ENCODE measurements around the gene LHX1.
A peak's percentile ranks its signal among the peaks of the same experiment; 100 is the strongest.

Gene LHX1

DNA sequence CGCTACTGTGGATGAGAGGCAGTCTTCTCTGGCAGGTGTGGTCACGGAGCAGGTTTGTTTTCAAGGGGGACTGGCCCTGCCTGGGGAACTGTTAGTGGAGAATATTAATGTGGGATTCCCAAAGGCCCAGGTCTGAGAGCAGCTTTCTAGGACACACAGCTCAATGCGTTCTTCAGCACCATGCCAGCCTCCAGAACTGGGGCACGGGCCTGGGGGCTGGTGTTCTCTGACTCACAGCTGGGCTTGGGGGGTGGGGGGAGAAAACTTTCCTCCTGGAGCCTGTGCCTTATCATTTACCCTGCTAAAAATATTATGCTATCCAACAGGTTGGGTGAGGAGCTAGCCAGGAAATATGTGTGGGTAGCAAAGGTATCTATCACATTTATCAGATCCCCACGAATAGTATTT, 13.5 kb upstream of the LHX1 start:
- DNase-seq, result no peak

DNA sequence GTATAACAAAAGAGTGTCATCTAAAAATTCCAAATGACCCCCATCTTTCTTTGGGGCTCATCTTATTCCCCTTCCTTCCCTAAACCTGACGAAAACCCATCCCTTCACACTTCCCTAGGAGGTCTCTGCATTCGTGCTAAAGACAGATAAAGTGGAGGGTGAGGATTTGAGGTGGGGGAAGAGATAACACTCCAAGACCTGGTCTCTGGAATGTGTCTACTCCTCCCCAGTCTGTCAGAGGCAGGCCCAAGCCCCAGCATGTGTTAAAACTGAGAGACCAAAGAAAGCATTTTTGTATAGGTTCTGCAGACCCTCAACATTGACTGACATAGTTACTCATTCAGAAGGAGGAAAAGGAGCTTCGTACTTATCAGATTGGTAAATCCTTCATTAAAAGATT, 11.0 kb upstream of the LHX1 start:
- no peak for DNase-seq

DNA sequence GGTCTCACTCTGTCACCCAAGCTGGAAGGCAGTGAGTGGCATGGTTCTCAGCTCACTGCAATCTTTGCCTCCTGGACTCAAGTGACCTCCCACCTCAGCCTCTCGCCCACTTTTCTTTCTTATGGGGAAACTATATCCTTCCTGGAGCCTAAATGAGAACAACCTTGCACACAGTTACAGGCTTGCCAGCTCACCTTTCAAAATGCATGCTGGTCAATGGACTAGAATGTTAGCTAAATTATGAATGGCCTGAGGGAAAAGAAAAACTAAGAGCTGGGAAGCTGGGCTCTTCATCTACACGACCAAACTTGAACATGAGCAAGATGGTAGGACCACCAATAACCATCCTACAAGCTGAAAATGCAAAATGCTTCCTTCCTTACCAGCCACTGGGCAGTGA, 10.6 kb upstream of the LHX1 start:
- no peak for DNase-seq

DNA sequence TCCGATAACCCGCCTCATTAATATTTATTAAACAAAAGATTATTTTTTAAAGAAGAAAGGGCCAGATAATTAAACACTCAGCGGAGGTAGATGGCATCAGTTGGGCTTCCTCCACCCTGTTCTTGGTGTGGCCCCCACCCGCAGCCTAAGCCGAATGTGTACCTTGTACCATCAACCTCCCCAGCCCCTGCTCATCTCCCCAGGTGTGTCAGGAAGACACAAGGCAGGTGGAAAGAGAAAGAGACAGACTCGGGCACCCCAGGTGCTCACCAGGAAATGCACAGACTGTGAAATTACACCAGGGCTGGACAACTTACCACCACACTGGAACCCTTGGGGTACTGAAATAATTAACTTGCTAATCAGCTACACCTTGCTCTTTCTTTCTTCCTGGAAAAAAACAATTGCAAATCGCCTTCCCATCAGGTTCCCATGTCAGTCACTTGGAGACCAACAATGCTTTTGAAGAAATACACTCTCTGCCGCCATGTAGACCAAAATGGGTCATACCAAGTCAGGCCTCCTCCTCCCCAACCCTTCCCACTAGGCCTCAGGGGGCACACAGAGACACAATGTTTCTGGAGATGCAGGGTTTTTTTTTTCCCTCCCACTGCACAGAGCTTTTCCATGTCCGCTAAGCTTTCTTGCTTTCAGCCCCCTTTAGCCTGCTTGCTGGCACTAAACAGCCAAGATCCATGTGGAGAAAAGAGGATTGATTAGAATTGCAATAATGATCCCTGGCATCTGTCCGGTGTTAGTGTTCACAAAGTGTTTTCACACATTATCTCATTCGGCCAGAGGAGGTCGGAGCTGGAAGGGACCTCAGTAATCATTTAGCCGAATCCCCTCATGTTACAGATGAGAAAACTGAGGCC, 8.6 kb upstream of the LHX1 start:
- DNase-seq, result no peak

DNA sequence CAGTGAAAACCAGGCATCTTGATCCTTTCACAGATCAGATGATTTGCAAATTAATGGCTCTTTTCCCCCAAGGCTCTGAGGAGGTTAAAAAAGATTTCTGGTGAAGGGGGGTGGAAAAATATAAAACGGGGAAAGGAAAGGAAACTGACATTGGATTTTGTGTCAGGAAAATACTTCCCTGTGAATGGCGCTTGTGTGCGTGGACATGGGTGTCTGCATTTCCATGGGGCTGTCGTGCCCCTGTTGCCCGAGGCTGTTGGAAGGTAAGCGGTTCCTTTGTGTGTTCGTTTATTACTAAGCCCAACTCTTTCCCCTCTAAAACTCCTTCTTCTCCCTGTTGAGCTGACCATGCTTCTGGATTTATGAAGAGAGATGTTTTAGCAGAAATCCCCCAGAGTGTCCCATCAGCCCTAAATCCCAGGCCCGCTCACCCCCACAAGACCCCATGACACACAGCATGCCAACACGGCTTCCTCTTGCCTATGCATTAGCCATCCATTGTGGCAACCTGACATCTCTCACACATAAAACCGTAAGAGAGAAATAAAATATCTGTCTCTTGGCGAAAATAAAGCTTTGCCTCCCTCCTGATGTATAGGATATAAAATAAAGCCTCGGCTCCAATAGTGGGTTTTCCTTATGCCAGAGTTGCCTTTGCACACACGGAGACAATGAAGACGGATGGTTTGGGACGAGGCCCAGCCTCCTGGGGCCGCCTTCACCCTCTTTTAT, 7.3 kb upstream of the LHX1 start:
- DNase-seq, result no peak

DNA sequence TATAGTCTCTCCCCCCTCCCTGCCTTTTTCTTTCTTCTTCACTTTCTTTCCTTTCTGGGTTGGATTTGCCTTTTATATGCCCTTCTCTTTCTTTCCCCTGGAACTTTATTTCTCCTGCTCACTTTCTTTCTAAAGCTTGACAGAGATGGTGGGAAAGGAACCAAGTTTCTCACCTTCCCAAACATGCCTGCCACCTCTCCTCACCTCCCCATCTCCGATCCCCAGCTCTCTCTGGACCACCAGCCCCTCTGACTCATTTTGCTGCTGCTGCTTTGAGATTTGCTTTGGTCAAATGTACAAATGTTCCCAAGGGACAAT, 6.7 kb upstream of the LHX1 start:
- no peak for DNase-seq

DNA sequence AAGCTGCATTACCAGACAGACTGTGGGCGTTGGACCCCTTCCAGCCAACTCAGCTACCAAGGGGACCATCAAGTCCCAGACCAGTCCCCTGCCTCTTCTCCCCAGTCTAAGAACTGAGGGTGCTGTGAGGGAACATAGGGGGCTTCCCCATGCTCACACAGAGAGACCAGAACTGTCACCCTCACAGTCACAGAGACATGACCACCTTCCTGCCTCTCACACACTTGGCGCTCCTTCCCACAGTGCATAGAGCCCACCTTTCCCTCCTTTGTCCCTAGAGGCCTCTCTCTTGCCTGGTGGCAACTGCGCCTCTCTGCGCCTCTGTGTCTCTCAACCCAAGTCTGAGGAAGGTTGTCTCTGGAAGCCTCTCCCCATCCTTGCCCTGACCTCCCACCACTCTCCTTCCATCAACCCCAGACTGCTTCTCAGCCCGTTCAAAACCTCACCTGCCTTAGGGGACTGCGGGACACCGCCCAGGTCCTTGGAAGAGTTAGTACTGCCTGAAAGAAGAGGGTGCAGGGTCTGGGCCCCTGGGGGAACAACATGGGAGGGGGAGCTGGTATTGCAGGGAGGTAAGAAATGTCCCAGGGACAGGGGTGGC, 6.1 kb upstream of the LHX1 start:
- DNase-seq, result no peak

DNA sequence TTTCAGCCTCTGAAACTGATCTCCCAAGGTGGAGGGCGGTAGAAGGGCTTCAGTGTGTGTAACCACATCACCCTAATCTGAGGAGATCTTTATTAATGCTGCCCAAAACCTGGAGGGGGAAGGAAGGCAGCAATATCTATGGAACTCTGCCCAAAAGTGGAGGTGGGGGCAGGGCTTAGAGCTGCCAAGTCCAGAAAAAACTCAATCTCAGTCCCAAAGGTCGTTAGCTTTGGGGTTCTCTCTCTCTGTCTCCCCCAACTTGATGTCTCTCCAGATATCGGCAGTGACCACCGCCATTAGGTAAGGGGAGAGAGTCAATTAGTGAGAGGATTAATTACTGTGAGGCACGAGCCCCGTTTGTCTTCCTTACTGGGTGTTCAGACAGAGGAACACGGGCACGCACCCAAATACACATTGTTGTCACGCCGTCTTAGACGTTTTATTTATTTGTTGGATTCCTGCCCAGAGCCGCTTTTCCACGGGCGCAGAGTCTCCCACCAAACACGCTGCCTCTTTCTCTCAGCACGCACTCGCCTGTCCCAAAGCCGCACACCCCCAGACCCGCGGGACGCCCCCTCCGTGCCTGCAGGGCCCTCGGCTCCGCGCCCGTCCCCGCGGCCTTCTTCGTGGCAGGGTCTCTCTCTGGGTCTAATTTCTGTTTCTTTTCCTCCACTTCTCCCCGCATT, 5.4 kb upstream of the LHX1 start:
- DNase-seq, result no peak

DNA sequence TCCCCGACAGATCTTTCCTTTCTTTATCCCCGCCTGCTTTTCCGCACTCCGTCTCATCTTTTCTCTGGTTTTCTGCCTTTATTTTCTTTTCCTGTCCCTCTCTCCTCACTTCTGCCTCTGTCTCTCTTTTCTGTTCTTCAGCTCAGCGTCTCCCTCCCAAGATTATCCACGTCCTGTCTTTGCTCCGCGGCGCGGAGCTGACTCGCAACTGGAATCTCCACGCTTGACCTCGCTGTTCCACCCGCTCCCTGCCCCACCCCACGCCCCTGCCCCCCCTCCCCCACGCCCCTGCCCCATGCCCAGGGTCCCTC, 4.9 kb upstream of the LHX1 start:
- DNase-seq, result no peak

DNA sequence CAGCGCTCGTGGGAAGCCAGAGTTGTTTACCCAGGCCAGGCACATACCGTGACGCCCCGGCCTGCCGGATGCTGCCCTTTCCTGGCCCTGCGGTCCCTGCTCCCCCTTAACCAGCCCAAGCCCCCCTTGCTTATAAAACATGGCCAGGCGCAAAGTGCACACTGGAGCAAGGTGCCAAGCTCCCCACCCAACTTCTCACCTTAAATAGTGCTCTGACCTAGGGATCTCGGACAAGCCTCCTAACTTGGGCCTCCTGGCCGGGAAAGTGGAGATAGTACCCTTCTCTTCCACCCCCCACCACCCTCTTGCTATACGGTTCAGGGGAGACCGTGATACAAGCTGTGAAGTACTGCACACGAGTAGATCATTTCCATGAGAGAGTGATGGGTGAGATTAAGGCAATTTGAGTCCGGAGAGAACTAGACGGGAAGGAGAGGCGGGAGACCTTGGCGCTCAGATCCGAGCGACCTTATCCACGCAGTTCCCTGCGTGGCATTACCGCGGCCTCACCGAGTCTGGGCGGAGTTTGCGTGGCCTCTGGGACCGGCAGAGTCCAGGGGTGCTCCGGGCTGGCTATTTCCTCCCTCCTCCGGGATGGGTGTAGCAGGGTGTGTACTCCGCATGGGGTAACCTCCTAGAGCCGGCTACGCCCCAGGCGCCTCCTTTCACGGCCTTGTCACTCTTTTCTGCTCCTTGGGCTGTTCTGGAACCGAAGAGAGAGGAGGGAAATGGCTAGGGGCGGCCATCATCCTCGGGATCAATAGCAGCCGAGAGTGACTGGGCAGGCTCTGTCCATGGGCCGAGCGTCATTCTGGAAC, 4.4 kb upstream of the LHX1 start:
- DNase-seq, result no peak

DNA sequence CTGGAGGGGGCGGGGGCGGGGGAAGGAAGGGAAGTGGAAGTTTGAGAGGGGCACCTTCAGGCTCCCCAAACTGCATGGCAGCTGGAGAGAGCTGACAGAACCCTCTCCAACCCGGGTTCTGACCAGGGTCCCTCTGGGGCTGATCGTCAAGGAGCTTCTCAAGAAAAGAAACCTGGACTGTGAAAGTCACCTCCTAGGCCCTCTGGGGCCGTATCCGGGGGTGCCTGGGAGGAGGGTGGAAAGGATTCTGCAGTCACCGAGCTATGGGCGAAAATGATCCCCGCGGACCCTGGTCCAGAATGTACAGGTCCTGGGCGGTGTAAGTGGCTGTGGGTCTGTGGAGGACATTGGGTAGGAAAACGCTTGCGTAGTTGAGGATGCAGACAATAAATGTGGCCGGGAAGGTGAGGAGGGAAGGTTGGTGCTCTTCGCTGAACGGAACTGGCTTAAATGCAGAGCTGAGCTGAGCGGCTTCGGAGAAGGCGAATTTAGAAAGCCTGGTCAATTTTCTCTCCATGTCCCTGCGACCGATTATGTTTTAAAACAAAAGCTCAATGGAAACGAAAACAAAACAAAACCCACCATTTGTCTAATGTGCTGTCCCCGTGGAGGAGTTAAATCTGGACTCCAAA, 3.6 kb upstream of the LHX1 start:
- peak; percentile 33 for DNase-seq

DNA sequence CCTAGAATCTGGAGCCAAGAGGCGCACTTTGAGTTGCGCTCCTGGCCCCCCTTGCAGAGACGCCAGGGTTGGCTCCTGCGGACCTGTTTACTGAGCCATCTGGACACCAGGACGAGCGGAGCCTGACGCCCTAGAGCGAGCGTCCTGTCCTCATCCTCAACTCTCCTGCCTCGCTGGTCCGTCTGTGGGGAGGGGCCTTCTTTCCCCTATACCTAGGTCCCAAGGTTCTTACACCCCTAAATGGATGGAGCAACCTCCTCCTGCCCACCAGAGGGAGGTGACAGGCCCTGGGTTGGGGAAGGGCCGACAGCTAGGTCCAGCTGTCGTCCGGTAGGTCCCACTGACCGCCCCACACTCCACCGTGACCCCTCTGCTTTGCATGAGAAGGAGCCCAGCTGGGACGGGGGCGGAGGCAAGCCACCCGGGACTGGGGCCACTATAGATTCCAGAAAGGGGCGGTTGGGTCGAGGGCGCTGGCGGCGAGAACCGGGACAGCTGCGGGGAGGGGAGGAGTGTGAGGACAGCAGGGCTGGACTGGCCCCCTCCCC, 3.1 kb upstream of the LHX1 start:
- peak; percentile 33 for DNase-seq

DNA sequence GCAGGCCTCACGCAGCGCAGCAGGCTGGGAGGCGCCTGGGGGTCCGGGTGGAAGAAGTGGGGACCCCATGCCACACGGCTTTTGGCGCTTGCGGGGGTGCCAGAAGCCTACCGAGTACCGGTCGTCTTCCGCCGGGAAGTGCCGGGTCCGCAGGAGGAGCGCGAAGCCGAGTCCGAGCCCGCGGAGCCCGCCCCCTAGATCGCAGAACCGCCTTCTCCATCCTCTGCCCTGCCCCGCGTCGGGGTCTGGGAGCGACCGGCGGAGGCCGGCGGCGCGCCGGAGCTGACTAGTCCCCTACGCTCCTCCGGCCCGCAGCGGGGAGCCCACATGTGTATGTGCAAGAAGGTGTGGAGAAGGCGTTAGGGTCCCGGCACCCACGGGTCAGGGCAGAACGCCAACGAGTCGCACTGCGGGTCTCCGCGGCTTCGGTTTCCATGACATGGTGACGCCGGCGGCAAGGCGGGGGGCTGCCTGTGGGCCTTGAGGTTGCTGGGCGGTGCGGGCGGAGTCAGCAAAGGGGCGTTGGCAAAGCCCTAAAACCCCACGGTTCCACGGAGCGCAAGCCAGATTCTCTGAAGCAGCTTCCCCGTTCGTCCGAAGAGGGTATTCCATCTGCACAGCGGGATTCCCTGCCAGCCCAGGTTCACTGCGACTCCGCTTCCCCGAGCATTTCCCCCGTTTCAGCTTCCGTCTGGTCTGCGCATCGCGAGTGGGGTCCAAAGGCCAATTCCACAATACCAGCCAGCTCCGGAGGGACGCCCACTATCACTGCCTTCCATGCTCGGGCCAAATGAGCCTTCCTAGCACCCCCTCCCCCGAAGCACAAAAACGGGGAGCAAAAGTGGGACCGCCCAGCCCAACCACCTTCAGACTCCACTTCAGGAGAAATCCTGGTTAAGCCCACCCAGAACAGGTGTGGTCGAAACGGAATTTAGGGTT, 2.3 kb upstream of the LHX1 start:
- DNase-seq, result peak; percentile 55

DNA sequence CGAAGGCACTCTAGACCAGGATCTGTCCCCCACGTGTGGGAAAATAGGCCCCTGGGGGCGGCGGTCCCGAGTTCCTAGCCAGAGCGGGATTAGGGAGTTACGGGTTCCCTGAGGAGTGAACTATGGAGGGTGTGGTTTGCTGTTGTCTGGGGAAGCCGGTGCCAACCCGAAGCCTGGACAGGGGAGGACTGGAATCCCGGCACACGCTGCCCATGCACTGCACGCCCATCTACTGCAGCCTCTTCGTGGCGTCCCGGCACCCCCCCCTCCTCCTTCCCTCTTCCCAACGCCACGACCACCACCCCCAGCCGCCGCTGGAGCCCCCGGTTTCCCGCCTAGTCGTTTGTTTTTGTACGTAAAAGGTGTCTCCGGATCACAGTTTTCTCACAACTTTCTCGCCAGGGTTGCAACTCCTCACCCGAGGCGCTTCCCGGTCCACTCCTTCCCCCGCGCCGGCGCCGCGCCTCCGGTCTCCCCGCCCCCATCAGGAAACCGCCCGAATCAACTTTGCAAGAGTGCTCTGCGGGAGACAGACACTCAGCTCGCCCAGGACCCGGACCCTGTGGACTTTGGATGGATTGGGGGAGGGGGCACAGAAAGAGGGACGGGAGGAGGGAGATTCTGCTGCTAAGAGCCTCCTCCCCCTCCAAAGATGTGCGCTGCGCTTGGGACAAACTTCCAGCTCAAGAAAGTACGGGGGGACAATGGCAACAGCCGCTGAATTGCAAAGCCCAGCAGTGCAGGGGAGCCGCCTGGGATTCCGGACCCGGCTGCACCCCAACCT, 1.4 kb upstream of the LHX1 start:
- peak; percentile 40 for DNase-seq

DNA sequence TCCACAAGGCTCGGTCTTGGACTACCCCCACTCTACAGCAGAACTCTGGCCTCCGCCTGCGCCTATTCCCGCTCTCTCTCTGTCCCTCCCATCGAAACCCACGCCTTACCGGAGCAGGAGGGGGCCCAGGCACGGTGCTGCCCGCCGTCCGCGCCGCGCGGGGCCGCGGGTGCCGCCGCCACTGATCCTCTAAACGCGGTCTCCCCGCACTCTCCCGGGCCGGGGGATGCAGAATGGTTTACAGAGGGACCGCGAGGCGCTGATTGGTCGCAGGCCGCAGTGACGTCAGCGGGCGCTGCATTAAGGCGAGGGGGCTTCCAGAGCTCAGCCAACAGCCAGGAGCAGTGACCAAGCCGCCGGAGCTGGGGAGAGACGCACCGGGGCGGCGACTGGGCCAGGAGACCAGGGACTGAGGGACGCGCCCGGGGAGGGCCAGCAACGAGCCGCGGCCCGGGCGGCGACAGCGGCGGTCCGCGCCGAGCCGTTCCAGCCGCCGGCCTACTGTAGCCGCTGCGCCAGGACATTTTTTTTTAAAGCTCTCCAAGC, 747 bp upstream of the LHX1 start:
- DNase-seq, result peak; percentile 38

DNA sequence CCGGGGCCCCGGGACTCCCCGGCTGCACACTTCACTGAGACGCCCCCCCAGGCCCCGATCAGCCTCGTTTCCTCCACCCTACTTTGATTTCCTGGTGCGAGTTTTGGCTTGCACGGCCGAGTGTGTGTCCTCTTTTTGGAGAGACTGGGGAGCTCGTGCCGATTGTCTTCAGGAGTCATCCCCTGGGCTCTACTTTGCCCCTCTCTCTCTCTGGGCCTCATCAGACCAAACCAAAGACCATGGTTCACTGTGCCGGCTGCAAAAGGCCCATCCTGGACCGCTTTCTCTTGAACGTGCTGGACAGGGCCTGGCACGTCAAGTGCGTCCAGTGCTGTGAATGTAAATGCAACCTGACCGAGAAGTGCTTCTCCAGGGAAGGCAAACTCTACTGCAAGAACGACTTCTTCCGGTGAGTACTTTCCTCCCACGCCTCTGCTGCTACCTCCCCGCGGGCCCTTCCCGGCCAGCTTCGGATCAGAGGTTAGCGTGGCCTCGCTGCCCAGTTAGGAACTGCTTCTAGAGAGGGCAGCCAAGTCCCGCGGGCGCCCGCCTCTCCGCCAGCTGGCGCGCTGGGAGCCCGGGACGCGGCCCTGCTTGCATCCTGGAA, 787 bp downstream of the LHX1 start:
- no peak for DNase-seq

DNA sequence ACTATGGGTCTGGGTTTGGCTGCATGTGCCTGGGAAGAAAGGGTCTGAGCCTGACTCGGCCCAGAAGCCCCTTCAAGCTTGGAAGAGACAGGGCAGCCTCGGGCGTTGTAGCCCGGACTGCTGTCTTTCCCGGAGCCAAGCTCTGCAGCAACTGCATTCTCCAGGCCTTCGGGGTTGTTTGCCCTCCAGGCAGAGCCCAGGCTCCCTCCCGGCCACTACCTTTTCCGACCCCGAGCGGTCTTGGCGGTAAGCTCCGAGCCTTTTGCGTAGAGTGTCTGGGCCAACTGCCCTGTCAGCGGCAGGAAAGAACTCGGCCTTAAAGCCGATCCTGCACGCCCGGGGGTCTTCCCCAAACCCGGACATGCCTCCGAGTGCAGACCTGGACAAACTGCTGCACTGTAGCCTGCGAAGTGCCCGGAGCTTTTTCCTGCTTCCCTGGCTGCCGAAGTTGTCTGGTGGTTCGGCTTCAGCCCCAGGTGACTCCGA, 1.3 kb downstream of the LHX1 start:
- peak; percentile 46 for DNase-seq

DNA sequence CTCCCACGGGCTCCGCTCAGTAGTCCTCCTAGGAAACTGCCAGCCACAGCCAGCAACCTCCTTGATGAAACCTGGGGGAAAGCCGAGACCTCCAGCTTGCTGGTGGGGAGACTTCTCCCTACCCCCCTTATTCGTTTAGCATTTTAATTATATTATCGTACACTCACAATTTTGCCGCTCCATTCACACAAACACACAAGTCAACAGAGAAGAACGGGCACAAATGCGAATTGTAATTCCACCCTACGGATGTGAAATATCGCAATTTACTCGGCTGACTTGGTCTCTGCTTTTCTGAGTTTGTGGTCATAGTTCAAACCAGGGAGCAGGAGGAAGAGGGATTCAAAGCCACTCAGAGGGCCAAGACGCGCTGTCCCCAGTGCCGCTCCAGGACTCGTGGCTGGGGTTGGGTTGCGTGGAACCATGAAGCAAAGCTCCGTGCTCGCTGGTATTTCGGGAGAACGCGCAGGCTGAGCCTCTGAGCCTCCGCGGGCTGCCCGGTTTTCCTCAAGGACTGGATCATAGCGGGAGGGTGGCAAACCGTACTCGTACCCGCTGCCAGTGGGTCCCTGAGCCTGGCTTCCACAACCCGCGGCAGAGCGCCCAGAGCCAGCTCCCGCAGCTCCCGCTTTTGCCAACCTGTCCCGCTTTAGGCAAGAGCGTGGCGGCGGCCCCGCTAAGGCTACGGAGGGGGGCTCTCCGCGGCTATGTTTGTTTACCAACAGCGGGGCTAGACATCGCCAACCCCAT, 2.0 kb downstream of the LHX1 start:
- peak; percentile 35 for DNase-seq

Measured in activated T-cell treated with anti-CD3 and anti-CD28 coated beads, Interleukin-2, amount 50 U/mL, for 1 hour (primary cell).